Stimulated activated CD8-positive, alpha-beta memory T cell treated with anti-CD3 and anti-CD28 coated beads, Interleukin-15, amount 100 ng/mL, for 24 hours (primary cell): Measurements from ENCODE around the gene HIBCH.

Experiments used
- DNase-seq: peaks from one replicate; pipeline ENCODE4 v3.0.0-alpha.2; 2020; ENCODE audit warnings: low read depth

The HIBCH gene

DNA sequence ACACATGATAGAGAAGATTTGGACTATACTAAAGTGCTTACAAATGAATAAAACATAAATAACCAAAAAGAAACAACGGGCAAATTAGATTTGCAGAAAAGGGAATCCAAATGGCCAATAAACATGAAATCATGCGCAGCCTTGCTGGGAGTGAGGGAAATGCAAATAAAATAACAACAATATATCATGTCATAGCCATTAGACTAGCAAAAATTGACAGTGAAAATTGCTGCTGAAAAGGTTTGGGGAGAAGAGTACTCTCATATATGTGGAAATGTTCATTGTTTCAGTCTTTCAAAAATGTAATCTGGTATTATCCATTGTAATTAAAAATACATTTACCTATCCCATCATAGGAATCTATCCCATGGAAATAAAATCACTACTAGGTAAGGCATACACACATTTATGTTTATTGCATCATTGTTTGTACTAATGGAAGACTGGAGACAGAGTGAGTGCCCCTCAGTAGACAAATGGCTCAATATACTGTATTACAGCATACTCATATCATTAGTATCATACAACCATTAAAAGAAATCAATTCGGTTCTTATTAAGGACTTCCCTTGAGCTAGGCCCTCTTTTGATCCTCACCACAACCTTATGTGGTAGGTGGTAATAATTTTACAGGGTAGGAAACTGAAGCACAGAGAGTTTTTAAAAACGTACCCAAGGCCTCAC, 163.0 kb downstream of the HIBCH start:
- no peak for DNase-seq
